ENCODE results near the gene BBS2.

Gene BBS2

GRCh38 chr16:56475201-56475600 lies 44.6 kb downstream of the BBS2 start:
- no peak for DNase-seq

DNA sequence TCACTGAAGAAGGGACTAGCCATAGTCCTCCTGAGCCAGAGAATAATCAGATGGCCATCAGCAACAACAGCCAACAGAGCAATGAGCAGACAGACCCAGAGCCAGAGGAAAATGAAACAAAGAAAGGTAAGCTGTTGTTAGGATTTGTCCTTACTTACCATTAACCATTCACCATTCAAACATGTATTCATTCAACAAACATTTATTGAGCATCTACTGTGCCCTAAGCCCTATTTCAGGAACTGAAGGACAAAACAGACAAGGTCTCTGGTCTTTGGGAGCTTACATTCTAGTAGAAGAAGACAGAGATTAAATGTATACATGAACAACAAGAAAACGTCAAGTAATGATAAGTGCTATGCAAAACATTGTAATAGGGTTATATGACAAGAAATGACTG lies 49.2 kb downstream of the BBS2 start:
- DNase-seq: no peak

- no peak for DNase-seq
Observed at GRCh38 chr16:56470232-56470631, 49.6 kb downstream of the BBS2 start.

DNA sequence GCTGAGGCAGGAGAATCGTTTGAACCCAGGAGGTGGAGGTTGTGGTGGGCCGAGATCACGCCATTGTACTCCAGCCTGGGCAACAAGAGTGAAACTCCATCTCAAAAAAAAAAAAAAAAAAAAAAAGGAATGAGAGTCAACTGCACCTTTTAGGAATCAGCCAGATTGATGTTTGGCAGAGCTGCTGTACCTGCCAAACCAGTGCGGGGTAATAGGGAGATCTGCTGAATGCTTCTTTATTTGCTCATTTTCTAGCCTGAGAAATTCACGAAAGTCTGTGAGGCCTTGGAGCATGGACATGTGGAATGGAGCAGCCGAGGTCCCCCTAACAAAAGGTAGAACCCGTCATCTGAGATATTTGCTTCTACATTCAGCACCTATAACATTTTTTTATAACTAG lies 50.1 kb downstream of the BBS2 start:
- no peak for DNase-seq

- DNase-seq: no peak
Observed at GRCh38 chr16:56468800-56469199, 51.0 kb downstream of the BBS2 start.

GRCh38 chr16:56466344-56466743 lies 53.5 kb downstream of the BBS2 start:
- DNase-seq: no peak

DNA sequence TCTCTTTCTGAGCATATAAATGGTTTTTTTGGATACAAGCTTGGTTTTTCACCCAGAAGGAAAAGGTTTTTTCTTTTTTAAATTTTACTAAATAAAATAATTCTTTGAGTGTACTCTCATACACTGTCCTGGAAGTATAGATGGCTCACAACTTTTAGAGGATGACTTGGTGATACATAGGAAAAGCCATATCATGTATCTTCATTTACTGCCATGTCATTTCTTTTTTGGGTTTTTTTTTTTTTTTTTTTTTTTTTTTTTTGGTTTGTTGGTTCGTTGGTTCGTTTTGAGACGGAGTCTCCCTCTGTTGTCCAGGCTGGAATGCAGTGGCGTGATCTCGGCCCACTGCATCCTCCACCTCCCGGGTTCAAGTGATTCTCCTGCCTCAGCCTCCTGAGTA lies 56.7 kb downstream of the BBS2 start:
- DNase-seq: no peak

- no peak for DNase-seq
Observed at GRCh38 chr16:56462064-56462796, 57.6 kb downstream of the BBS2 start.

GRCh38 chr16:56460101-56460500 lies 59.7 kb downstream of the BBS2 start:
- DNase-seq: no peak

GRCh38 chr16:56457927-56458470 lies 61.8 kb downstream of the BBS2 start:
- DNase-seq: no peak

- peak; percentile 71 for DNase-seq
Observed at GRCh38 chr16:56451753-56452689, 67.8 kb downstream of the BBS2 start.

DNA sequence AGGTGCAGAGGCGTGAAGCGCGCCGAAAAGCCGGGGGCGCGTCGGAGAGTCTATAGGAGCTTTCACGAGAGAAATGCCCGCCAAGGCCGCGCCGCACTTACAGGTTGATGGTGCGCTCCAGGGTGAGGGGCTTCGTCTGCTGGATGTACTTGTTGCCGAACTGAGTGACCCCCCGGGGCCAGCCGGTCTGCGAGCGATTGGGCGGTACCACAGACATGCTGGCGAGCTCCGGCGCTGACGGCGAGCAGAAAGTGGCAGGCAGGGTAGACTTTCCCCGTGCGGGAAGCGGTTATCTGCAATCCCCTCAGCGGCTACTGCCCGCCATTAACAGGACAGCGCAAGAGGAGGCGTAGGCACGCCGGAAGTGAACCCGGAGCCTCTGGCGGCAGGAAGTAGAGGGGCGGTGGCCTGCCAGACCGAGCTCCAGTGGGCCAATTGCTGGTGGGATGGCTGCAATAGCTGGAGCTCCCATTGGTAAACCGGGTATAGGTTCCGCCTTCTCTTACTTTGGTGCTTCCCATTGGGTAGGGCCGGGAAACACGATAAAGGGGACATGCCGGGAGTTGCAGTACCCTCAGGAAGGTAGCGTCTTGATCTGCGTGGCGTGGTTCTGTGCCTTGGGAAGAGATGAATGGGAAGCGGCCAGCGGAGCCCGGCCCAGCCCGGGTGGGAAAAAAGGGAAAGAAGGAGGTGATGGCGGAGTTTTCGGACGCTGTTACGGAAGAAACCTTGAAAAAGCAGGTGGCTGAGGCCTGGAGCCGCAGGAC lies 68.7 kb downstream of the BBS2 start, which contains the start of the genes NUDT21 and OGFOD1:
Gene NUDT21 (minus strand): TSS at position 347 of the 767 bp plus-strand sequence. CDS start 130 bp downstream, at position 217.
Gene OGFOD1 (plus strand): TSS at position 569 of the 767 bp plus-strand sequence. CDS start 59 bp downstream, at position 628.
- DNase-seq: peak; percentile 99

DNA sequence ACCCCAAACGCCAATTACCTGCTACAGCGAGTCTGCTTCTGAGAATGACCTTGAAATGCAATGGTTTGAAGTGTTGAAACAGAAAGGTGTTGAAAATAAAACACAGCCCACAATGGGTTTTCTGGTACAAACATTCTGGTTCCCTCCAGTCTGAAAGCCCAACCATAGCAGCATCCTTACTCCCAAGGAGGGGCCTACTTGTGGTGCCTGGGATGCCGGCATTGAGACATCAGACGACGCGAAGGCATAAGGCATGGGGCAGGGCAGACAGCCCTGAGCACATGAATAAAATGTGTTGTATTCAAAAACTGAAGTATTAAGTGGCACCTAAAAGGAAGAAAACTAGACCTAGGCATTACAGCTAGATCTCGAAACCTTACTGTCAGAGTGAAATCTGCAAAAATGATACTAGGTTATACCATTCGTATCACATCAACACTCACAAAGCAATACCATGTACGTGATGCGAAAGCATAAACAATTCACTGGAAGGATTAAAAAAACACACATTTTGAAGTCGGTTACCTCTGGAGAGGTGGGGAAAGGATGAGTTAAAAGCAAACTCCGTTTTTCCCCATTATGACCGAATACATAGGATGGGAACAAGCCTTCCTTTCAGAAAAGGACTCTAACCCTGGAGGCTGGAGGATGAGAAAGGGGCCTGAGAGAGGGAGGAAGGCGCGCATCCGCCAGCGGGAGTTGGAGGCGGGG lies 69.4 kb downstream of the BBS2 start:
- DNase-seq: no peak

- DNase-seq: no peak
Observed at GRCh38 chr16:56448005-56448404, 71.8 kb downstream of the BBS2 start.

GRCh38 chr16:56447286-56447685 lies 72.5 kb downstream of the BBS2 start:
- DNase-seq: no peak

- DNase-seq: no peak
Observed at GRCh38 chr16:56438038-56438437, 81.8 kb downstream of the BBS2 start.

GRCh38 chr16:56436258-56436657 lies 83.6 kb downstream of the BBS2 start:
- no peak for DNase-seq
